Body of pancreas (tissue), 4 donors: ENCODE data around the gene TULP4. TPM values are rescaled to one million over a fixed set of nuclear protein-coding genes. Genes with fewer than 3 reads are reported as not detected.
A peak's percentile ranks its signal among the peaks of the same experiment; 100 is the strongest.

Experiments
- ATAC-seq: fragments of 150-250 bp; one replicate; pipeline ENCODE4 v1.9.1; 2016
- DNase-seq, 4 donors: peaks; one replicate each; pipeline ENCODE4 v3.0.0-alpha.2; 2019
- H3K27ac ChIP-seq, 4 donors: fragments of 200-600 bp; sonication (generic); 1 replicate in 3 of 4; 2 replicates in 1 of 4; pipeline versions ENCODE4 v1.5.1 to v1.6.1; 2016 to 2019; ENCODE audit warnings: mild to moderate bottlenecking in 1 of 4, mixed read lengths in 1 of 4, moderate library complexity in 1 of 4
- H3K27me3 ChIP-seq, 2 donors: fragments of 200-600 bp; sonication (generic); one replicate each; pipeline ENCODE4 v1.6.0; 2016; ENCODE audit warnings: mild to moderate bottlenecking in 1 of 2
- H3K36me3 ChIP-seq, 2 donors: fragments of 200-600 bp; sonication (generic); replicated peaks in 1 of 2; 2 replicates each; pipeline ENCODE4 v1.5.1; 2016; ENCODE audit warnings: low read depth in 2 of 2; ENCODE audit not compliant: insufficient read depth in 1 of 2
- H3K4me1 ChIP-seq: fragments of 200-600 bp; sonication (generic); one replicate; pipeline ENCODE4 v1.6.0; 2016
- H3K4me3 ChIP-seq, 2 donors: fragments of 200-600 bp; sonication (generic); 1 replicate in 1 of 2; 2 replicates in 1 of 2; pipeline ENCODE4 v1.5.1; 2016 to 2019
- H3K9me3 ChIP-seq, 3 donors: fragments of 200-600 bp; sonication (generic); 1 replicate in 2 of 3; 2 replicates in 1 of 3; pipeline ENCODE4 v1.5.1; 2016
- POLR2A ChIP-seq, 3 donors: fragments of 450-650 bp; IDR thresholded peaks; one replicate each; pipeline ENCODE4 v1.6.1; 2016; ENCODE audit warnings: antibody characterized with exemption in 3 of 3, mild to moderate bottlenecking in 2 of 3
- WGBS, 2 donors: methylation state at CpG; one replicate each; pipeline ENCODE4 v1.1.5; 2017; 5-methylcytosine and 5-hydroxymethylcytosine counted together
- intact Hi-C: fragments of 100-400 bp; cut with DNase I; formaldehyde crosslinking; loops from one replicate; pipeline ENCODE4 v1.15.1; 2023
- total RNA-seq, 2 donors: library from RNA; depleted of rRNA; stranded (reverse); fragments of >200 nt; gene quantifications; one replicate each; pipeline ENCODE4 v1.1.0, GENCODE V29; 2016
- TF ChIP-seq, protein P1 (sequence below), 7 experiments: fragments of 450-650 bp in 4 of 7; fragments of 200-600 bp in 3 of 7; sonication (generic) in 3 of 7; IDR thresholded peaks; one replicate each; pipeline ENCODE4 v1.5.1; 2016 to 2019; ENCODE audit warnings: antibody characterized with exemption in 7 of 7

Gene TULP4
- total RNA-seq, 2 donors from 2014 or later, result 81.2 to 92.3 TPM

DNA sequence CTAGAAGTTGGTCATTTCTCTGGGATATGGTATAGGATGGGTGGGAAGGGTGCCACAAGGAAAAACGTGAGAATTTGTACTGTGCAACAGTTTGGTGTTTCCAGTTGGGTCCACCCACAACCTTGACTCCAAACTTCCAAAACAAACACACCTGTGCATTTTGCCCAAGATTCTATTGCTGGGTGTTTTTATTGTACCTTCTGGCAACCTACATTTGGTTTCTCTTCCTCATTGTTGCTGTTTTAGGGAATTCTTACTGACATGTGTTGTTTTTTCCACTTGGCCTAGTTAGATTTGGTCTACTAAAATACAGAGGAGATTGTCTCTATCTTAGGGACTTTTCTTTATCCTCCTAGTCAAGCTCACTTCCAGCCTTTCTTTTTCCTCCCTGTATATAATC, 16.7 kb downstream of the TULP4 start:
- WGBS, 2 donors, result 0% methylated on average over 1 of the region's 1 CpG
- ATAC-seq (peak; percentile 45), DNase-seq (peak in 2 of 4 donors; percentile 27 to 37)
- TF ChIP-seq, protein P1, sequence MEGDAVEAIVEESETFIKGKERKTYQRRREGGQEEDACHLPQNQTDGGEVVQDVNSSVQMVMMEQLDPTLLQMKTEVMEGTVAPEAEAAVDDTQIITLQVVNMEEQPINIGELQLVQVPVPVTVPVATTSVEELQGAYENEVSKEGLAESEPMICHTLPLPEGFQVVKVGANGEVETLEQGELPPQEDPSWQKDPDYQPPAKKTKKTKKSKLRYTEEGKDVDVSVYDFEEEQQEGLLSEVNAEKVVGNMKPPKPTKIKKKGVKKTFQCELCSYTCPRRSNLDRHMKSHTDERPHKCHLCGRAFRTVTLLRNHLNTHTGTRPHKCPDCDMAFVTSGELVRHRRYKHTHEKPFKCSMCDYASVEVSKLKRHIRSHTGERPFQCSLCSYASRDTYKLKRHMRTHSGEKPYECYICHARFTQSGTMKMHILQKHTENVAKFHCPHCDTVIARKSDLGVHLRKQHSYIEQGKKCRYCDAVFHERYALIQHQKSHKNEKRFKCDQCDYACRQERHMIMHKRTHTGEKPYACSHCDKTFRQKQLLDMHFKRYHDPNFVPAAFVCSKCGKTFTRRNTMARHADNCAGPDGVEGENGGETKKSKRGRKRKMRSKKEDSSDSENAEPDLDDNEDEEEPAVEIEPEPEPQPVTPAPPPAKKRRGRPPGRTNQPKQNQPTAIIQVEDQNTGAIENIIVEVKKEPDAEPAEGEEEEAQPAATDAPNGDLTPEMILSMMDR (IDR thresholded peaks at IDR 0.05), result no peak
- intact Hi-C loops, result no loop called here
- Histone ChIP-seq H3K9me3 (no peaks in the 10 kb centered on the region), H3K27me3 (no peaks in the 10 kb centered on the region), H3K27ac (peak overlapping the region; percentile 33 to 78 (median 56)), H3K36me3 (no peaks in the 10 kb centered on the region), H3K4me1 (peaks cover 30% of the 10 kb centered on the region), H3K4me3 (no peak overlapping the region)

DNA sequence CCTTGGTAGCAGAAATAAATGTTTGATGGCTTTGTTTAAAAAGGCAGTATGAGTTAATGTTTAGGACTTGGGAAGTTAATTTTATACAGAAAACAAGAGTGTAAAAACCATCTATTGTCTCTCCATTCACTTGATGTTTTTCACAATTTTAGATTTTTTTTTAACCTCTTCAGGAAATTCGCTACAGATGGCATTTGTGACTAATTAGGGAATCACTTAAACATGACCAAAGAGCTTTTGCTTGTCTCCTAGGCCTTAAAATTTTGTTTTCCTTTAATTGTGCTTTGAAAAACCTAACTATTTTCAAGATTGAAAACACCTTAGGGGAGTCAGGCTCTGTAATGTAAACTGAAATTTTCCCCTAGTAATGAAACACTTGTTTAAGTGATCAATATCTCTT, 17.3 kb downstream of the TULP4 start:
- ATAC-seq, result no peak
- WGBS, 2 donors, result 52 to 77% methylated on average over 1 of the region's 1 CpG
- no peak for TF ChIP-seq POLR2A (IDR thresholded peaks at IDR 0.05)
- TF ChIP-seq, protein P1 (IDR thresholded peaks at IDR 0.05), result no peak
- Histone ChIP-seq H3K36me3 (no peaks in the 10 kb centered on the region), H3K9me3 (no peaks in the 10 kb centered on the region), H3K27me3 (no peaks in the 10 kb centered on the region), H3K4me1 (peaks cover 30% of the 10 kb centered on the region), H3K4me3 (no peak overlapping the region), H3K27ac (peak overlapping the region in 3 of 4 donors; percentile 37 to 78 (median 74))
- intact Hi-C loops, result no loop called here
- no peak for DNase-seq

DNA sequence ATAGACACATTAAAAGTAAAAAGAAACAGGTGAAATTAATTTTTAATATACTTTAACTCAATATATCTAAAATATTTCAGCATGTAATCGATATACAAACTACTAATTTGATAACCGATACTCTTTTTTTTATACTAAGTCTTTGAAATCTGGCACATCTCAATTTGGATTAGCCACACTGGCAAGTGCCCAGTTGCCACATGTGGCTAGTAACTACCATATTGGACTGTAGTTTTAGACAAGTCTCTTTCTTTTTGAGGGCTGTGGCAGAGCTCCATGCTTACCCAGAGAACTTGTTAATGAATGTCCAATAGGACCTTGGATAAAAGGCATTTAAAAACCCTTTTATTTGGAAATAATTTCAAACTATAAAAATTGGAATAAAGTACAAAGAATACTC, 17.8 kb downstream of the TULP4 start:
- no peak for ATAC-seq
- peak overlapping the region in 3 of 4 donors; percentile 36 to 78 (median 37) for H3K27ac ChIP-seq
- WGBS, 2 donors, result 34 to 69% methylated on average over 2 of the region's 2 CpGs

DNA sequence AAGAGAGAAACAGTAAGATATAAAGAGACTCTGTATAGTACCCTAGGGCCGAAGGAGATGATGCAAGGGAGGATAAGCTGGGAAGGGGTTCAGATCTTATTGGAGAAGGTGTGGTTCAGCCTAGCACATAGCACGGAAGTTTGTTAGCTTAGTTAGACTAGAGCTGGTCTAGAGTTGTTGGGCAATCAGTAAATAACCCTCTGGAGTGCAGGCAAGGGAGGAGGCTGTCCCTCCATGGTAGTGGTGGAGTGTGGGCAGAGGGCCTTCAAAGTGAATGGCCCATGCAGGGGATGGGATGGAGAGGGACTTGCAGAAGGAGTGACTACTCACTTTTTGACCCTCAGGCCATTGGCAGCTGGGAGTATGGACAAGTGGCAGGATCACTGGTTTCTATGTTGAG, 20.0 kb downstream of the TULP4 start:
- Histone ChIP-seq H3K27me3 (no peaks in the 10 kb centered on the region), H3K4me3 (no peak overlapping the region), H3K36me3 (no peaks in the 10 kb centered on the region), H3K4me1 (peaks cover 45% of the 10 kb centered on the region), H3K27ac (no peak overlapping the region), H3K9me3 (no peaks in the 10 kb centered on the region)
- ATAC-seq (no peak), DNase-seq (no peak)
- TF ChIP-seq POLR2A (IDR thresholded peaks at IDR 0.05), result no peak
- TF ChIP-seq, protein P1 (IDR thresholded peaks at IDR 0.05), result no peak
- 86 to 90% methylated on average over 2 of the region's 2 CpGs for WGBS, 2 donors
- intact Hi-C loops, result no loop called here

More for the DNA sequence above, 17.8 kb downstream of the TULP4 start:
- Histone ChIP-seq H3K4me1 (peaks cover 30% of the 10 kb centered on the region), H3K9me3 (no peaks in the 10 kb centered on the region), H3K36me3 (no peaks in the 10 kb centered on the region), H3K27me3 (no peaks in the 10 kb centered on the region), H3K4me3 (no peak overlapping the region)
- intact Hi-C loops, result no loop called here
- peak in 1 of 4 donors; percentile 33 for DNase-seq
- TF ChIP-seq POLR2A (IDR thresholded peaks at IDR 0.05), result no peak

DNA sequence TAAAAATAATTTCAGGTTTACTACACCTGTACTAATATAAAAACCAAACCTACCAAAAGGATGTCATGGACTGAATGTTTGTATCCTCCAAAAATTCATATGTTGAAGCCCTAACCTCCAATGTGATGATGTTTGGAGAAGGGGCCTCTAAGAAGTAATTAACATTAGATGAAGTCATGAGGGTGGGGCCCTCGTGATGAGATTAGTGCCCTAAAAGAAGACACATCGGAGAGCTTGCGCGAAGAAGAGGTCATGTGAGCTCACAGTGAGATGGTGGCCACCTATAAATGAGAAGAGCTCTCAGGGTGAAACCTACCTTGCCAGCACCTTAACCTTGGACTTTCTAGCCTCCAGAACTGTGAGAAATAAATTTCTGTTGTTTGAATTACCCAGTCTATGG, 20.8 kb downstream of the TULP4 start:
- no peak for DNase-seq
- intact Hi-C loops, result no loop called here
- WGBS, 2 donors, result 95 to 98% methylated on average over 4 of the region's 4 CpGs
- TF ChIP-seq, protein P1 (IDR thresholded peaks at IDR 0.05), result no peak
- no peak for TF ChIP-seq POLR2A (IDR thresholded peaks at IDR 0.05)
- Histone ChIP-seq H3K4me3 (no peak overlapping the region), H3K9me3 (no peaks in the 10 kb centered on the region), H3K4me1 (peaks cover 49% of the 10 kb centered on the region), H3K36me3 (no peaks in the 10 kb centered on the region), H3K27ac (no peak overlapping the region), H3K27me3 (no peaks in the 10 kb centered on the region)
- no peak for ATAC-seq
